Choroid plexus epithelial cell (primary cell): ENCODE data around the gene SLC7A6OS.

Source experiments
- DNase-seq: peaks from one replicate; pipeline ENCODE4 v3.0.0-alpha.2; 2010; ENCODE audit warnings: low read depth
- H3K4me3 ChIP-seq: 2 replicates; pipeline ENCODE4 v1.5.1; 2011; ENCODE audit warnings: low read depth, mild to moderate bottlenecking, control low read depth, low read length, moderate library complexity
- CTCF ChIP-seq: conservative IDR thresholded peaks from 2 replicates; pipeline ENCODE4 v1.5.1; 2011; ENCODE audit warnings: low read depth, mild to moderate bottlenecking, control low read depth, inconsistent platforms, low read length, moderate library complexity

Gene SLC7A6OS

GRCh38 chr16:68265078-68265920 lies 45.4 kb downstream of the SLC7A6OS start:
- peak; percentile 61 for DNase-seq
- TF ChIP-seq CTCF, result no peak
- peak overlapping the region; percentile 94 for H3K4me3 ChIP-seq

- peak; percentile 67 for DNase-seq
- H3K4me3 ChIP-seq, result peak within 1 kb of the TSS; percentile 94
These were observed 46.3 kb downstream of the SLC7A6OS start, which contains the start of gene SLC7A6 for GRCh38 chr16:68264128-68265077. SLC7A6 (plus strand) TSS chr16:68264526; CDS start chr16:68274727, 10,201 bp downstream.

GRCh38 chr16:68263559-68264127 lies 47.1 kb downstream of the SLC7A6OS start:
- no peak for TF ChIP-seq CTCF
- H3K4me3 ChIP-seq, result peak overlapping the region; percentile 94
- DNase-seq, result no peak

More at GRCh38 chr16:68264128-68265077, 46.3 kb downstream of the SLC7A6OS start, which contains the start of gene SLC7A6:
- TF ChIP-seq CTCF, result peak; percentile 70

DNA sequence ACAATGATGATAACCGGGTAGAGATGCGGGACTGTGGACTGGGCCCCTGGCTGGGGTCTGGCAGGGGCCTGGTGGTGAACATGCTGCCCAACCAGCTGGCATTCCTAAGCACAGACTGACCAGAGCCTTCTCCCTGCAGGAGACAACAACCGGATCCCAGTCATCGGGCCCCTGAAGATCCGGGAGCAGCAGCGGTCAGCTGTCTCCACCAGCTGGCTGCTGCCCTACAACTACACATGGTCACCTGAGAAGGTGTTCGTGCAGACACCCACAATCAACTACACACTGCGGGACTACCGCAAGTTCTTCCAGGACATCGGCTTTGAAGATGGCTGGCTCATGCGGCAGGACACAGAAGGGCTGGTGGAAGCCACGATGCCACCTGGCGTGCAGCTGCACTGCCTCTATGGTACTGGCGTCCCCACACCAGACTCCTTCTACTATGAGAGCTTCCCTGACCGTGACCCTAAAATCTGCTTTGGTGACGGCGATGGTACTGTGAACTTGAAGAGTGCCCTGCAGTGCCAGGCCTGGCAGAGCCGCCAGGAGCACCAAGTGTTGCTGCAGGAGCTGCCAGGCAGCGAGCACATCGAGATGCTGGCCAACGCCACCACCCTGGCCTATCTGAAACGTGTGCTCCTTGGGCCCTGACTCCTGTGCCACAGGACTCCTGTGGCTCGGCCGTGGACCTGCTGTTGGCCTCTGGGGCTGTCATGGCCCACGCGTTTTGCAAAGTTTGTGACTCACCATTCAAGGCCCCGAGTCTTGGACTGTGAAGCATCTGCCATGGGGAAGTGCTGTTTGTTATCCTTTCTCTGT lies 51.5 kb downstream of the SLC7A6OS start:
- TF ChIP-seq CTCF, result no peak
- H3K4me3 ChIP-seq, result no peak overlapping the region
- DNase-seq, result no peak

DNA sequence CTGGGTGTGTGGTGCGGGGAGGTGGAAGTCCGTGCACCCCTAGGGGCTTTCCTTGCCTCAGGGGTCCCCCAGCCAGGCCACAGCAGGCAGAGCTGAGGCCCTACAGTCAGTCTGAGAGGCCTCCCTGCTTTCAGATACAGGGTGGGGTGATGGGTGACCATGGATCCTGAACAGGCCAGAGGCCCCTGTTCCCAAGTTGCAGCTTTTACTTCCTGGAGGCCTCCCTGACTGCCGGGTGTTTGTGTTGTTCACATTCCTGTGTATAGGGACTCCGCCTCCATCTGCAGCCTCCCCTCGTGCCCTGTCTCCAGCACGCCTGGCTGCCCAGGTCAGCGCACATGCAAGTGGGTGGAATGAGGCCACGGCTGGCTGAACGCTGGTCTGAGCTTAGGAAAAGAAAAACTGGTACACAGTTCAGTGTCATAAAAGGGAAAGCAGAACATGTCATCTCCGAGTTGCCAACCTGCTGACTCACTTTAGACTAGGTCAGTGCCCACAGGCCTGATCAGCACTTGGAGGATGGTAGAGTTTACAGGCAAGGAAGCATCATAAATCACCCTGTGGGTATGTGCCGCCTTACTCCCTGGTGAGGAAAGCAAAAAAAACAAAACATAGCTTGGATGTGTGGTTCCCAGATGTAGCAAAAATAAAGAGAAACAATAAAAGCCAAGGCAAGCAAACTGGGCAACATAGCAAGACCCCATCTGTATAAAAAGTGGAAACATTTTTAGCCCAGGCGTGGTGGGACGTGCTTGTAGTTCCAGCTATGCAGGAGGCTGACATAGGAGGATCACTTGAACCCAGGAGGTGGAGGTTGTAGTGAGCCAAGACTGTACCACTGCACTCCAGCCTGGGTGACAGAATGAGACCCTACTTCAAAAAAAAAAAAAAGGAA lies 52.6 kb downstream of the SLC7A6OS start:
- no peak for TF ChIP-seq CTCF
- no peak overlapping the region for H3K4me3 ChIP-seq
- DNase-seq, result peak; percentile 77
